ENCODE measurements around the gene SLC35F6.
"Not testable (repeated sequence)": the region's sequence is repeated elsewhere in the genome, so short reads cannot be mapped to it uniquely, and the experiment has no call there.

SLC35F6 gene

DNA sequence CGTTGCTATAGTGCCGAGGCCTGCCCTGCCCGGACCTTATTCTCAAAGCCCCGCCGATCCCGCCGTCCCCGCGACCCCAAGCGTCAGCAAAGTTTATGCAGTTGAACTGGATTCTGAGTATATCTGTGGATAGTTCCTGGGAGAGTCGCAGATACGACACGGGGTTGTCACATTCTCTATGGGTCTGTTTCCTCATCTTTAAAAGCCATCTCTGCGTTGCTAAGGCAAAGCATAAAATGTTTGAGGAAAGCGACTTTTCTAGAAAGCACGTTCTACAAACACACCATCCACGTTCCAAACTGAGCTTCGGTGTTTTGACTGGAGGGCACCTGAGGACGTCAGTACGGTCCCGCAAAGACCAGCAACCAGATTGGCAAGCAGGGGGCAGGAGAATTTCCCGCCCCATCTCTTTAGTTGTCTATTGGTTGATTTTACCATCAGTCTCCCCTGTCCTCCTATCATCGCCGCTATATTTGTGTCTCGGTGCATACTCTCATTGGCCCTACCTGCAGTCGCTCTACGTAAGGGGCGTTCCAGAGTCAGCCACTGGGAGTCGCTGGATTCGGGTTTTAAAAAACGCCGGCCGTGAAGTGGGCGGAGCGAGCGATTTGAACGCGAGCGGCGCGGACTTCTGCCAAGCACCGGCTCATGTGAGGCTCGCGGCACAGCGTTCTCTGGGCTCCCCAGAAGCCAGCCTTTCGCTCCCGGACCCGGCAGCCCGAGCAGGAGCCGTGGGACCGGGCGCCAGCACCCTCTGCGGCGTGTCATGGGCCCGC, 21.5 kb downstream of the SLC35F6 start, which contains the start of gene CENPA:
Gene CENPA (plus strand): TSS at position 626 of the 776 bp plus-strand sequence. CDS start 141 bp downstream, at position 767.
- peak; percentile 99 for DNase-seq

DNA sequence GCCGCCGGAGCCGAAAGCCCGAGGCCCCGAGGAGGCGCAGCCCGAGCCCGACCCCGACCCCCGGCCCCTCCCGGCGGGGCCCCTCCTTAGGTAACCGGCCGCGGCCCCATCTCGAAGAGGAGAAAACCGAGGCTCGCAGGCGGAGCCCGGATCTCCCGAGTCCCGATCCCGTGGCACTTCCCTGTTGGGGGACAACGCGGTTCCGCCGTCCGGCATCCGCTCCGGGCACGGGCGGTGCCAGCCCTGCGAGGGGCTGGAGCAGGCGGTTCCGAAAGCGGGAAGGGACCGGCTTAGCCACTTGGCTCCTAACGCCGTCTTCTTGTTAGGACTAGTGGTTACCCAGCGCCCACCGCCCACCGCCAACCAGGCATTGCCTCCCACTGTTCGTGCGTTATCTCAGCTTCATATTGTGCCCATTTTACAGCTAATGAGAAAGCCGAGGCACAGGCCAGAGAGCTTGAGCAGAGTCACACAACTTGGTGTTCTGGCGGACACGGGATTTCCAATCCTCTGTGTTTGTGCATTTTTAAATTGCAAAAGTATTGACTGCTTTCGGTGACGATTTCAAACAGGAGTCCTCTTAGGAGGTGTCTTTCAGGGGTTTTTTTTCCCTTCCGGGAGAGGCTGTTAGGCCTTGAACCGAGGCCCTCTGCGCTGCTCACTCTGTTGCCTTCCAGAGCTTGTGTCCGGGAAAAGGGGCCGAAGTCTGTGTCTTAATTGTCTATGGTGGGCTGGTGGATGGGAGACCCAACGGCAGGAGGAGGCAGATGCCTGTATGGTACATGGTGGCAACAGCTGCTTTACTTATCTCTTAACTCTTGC, 22.3 kb downstream of the SLC35F6 start:
- DNase-seq = no peak

DNA sequence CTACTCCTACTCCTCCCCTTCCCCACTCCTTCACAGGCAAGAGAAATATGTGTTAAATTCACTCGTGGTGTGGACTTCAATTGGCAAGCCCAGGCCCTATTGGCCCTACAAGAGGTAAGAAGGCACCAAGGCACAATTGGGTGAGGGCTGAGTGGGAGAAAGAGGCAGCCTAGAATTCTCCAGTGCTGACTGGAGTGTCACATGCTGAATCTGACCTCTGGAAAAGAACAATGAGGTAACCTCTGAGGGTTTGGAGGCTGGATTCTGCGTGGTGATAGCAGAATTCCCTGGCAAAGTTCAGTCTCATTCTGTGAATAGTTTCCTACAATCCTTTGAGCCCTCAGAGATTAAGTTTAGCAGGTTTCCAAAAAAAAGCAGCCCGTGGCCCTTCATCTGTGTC, 28.6 kb downstream of the SLC35F6 start:
- no peak for DNase-seq

DNA sequence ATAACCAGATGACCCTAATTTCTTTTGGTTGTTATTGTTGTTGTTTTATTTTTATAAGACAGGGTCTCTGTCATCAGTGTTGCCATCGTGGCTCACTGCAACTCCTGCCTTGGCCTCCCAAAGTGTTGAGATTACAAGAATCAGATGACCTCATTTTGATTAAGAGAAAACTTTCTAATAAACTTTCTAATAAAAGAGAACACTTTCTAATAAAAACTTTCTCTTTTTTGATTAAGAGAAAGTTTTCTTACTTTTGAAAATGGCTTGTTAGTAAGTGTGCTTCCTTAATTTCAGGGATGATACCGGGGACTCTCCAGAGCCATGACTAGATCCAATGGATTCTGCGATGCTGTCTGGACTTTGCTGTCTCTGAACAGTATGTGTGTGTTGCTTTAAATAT, 29.4 kb downstream of the SLC35F6 start:
- DNase-seq = no peak

DNA sequence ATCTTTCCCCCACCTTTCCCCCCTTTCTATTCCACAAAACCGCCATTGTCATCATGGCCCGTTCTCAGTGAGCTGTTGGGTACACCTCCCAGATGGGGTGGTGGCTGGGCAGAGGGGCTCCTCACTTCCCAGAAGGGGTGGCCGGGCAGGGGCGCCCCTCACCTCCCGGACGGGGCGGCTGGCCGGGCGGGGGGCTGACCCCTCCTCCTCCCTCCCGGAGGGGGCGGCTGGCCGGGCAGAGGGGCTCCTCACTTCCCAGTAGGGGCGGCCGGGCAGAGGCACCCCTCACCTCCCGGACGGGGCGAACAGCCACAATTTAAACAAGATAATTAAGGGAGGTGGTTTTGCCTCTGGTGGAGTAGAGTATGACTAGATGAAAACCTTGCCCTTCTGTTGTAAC, 31.1 kb downstream of the SLC35F6 start:
- DNase-seq = not testable (repeated sequence)

DNA sequence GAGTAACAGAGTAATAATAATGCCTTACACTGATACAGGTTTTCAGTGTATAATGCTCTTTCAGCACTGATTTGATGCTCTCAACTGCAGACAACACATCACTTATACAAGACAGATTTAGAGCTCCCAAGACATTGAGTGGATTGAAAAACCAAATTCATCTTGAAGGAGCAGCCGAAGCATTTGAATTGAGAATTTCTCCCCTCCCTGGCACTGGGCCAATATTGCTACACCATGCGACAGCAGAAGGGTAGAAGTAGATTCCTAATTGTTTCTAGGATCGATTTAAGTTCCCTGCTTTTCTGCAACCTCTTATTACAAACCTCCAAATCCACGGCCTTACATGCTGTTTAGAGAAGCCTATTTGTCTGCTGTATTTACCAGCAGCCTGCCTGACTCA, 37.2 kb downstream of the SLC35F6 start:
- DNase-seq = no peak

DNA sequence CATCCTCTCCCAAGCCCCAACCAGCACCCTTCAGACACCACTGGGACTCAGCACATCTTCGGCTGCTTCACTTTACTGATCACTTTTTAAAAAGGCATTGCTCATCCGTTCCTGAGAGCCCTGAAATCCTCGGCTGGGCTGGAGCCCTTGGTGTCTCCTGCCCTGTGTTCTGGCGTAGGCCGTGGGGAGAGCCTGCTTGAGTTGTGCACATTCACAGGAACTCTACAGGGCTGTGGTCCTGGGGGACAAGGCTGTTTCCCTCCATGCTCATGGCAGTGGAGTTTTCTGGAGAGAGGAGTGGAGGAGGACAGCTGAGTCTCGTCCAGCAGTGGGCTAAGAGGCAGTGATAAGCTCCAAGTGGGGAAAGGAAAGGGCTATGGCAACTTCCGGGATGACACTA, 37.7 kb downstream of the SLC35F6 start:
- DNase-seq = no peak

DNA sequence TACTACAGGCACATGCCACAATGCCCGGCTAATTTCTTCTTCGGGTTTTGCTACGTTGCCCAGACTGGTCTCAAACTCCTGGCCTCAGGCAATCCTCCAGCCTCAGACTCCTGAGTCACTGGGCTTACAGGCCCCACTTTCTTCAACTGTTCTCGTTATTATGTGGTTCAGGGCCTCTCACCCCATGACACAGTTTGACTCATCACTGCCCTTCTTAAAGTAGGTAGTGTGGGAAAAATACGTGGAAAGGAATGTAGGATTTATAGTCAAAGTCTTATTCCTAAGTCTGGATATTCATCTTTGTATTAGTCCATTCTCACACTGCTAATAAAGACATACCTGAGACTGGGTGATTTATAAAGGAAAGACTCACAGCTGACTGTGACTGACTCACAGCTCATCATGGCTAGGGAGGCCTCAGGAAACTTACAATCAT, 41.2 kb downstream of the SLC35F6 start:
- no peak for DNase-seq

DNA sequence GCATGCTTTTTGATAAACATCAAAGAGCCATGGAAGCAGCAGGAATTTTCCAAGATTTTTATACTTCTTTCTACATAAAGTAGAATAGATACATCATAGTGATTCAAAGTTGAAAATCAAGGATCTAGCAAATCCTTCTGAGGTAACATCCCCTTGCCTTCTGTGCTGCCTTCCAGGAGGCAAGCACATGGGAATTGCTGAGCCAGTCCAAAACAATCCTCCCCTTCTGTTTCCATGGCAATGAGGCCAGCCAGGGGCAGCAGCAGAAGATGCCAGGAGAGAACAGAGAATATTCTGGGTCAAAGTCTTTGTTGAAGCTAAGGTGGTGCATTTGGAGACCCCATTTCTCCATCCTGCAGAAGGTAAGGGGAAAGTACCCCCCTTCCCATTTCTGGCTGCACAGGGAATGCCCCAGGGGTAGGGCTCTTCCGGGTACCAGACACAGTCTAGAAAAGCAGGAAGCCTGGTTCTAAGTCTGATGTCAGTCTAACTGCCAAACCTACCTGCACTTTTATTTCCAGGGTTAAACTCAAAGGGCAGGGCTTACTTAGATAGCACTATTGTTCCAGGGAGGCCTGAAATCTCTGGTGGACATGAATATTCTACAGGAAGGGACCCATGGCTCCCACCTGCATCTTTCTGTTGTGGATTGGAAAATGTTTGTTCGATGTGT, 43.8 kb downstream of the SLC35F6 start:
- DNase-seq = no peak

DNA sequence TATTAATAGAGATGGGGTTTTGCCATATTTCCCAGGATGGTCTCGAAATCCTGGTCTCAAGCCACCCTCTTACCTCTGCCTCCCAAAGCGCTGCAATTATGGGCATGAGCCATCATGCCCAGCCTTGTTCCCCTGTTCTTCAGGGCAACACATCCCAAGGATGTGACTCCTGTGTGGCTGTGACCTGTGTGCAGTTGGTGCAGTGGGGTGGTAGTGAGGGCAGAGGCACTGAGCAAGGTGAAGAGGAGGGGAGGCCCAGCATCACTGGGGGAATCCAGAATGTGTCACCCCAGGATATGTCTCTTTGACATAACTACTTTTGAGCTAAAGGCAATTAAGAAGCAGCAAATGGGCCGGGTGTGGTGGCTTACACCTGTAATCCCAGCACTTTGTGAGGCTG, 45.1 kb downstream of the SLC35F6 start:
- no peak for DNase-seq

DNA sequence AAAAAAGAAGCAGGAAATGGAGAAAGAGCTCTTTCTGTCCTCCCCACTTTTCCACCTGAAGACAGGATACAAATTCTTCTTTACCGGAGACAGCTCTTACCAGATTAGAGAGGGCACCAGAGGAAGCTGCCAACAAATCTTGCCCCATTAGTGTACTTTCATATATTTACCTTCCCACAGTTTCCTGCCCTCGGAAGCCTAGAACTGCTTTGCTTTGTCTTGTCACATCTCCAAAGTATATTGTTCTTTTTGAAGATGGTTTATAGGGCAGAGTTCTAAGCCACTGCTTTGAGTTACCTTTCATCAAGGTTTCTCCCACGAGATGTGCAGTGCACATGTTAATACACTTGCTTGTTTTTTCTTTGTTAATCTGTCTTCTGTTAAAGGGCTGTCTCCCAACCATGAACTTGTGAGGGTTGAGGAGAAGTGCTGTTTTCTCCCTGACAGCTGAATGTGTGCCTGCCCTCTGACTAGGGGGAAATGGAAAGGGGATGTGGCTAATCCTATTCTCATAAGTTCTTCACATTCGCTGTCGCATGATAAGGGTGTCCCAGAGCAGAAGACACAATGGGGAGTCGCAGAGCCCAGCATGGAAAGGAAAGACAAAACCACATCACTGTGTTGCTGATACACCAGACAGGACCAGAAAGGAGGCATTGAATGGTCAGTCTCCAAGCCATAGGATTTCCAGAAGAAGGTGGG, 45.9 kb downstream of the SLC35F6 start:
- DNase-seq = no peak

DNA sequence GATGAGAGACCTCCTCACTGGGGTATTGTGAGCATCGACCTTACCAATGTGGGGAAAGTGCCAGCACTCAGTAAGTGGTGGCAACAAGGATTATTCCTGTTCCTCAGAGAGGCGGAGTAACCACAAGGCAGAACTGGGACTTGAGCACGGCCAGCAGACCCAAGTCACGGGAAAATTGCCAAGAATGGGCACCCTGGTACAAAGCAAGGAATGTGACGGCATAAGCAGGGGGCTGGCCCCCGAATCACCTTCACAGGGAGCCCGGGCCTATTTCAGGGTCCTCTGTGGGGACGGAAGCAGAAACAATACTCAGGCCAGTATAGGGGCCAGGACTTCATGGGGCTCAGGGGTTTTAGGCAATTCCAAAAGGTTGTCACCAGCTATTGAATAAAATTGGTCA, 47.2 kb downstream of the SLC35F6 start:
- no peak for DNase-seq

DNA sequence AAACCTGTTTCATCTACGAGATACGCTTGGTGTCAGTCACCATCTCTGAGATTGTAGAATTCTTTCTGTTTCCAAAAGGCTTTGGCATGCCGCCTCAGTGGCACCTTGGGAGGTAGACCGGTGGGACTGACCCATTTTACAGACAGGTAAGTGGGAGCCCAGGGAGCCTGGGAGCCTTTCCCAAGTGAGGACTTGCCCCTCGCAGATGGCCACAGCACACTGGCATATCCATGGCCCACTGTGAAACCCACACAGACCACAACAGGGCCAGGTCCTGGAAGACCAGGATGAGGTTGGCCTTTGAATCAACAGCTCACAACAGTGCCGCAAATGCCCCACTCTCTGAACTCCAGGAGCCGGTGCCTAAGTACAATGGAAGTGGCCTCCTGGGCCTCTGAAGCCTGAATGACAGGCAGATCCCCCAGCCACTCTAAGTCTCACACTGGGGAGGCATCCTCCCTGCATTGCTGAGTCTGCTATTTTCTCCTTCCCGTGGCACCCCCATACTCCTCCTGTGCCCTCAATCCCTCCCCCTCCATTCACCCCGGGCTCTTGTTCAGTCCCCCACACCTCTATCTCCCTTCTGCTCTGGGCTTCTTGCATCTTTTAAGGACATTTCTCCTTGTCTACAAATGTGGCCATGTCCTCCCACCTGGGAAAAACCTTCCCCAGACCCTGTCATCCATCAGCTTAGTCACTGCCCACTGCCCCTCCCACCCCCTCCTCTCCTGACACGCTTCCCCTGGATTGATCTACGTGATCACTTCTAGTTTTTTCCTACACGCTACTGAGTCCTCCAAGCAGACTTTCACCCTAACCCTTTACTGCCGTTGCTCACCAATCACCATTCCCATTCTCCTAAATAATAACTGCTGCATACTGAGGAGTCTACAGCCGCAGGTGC, 48.0 kb downstream of the SLC35F6 start:
- DNase-seq = no peak

DNA sequence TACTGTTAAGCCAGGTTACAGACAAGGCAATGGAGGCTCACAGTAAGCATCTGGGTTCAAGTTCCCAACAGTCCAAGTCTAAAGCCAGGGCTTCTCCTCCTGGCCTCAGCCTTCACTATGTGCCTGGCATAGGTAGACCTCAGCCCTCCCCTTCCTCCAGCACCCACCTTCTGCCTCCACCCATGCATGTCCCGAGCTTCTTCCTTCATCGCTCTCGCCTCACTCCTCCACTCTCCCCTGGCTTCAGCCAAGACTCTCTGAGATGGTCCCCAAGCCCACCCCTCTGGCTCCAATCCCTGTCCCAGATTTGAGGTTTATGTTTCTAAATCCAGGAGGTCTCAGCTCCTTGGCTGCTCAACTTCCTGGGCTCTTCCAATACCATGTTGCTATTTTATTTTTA, 48.6 kb downstream of the SLC35F6 start:
- DNase-seq = no peak

DNA sequence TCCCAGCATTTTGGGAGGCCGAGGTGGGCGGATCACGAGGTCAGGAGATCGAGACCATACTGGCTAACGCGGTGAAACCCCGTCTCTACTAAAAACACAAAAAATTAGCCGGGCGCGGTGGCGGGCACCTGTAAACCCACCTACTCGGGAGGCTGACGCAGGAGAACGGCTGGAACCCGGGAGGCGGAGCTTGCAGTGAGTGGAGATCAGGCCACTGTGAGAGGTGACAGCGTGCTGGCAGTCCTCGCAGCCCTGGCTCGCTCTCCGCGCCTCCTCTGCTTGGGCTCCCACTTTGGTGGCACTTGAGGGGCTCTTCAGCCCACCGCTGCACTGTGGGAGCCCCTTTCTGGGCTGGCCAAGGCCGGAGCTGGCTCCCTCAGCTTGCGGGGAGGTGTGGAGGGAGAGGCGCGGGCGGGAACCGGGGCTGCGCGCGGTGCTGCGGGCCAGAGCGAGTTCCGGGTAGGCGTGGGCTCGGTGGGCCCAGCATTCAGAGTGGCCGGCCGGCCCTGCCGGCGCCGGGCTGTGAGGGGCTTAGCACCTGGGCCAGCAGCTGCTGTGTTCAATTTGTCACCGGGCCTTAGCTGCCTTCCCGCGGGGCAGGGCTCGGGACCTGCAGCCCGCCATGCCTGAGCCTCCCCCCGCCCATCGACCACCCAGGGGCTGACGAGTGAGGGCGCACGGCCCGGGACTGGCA, 50.1 kb downstream of the SLC35F6 start:
- not testable (repeated sequence) for DNase-seq

DNA sequence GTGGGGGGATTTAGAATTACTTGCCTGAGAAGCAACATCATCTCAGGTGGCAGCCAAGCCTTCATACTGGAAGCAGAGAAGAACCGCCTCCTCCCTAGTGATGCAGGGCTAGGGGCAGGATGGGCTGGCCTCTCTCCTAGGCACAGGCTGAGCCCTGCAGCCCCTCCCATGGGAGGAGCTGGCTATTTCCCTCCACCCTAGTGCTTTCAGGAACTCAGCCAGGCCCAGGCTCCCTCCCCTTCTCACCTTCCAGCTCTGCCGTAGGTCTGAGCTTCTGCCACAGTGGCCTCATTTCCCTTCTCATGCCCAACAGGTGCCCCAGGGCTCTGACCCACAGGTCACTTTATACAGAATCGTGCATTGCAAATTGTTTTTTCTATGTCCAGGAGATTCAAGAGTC, 52.8 kb downstream of the SLC35F6 start:
- no peak for DNase-seq

DNA sequence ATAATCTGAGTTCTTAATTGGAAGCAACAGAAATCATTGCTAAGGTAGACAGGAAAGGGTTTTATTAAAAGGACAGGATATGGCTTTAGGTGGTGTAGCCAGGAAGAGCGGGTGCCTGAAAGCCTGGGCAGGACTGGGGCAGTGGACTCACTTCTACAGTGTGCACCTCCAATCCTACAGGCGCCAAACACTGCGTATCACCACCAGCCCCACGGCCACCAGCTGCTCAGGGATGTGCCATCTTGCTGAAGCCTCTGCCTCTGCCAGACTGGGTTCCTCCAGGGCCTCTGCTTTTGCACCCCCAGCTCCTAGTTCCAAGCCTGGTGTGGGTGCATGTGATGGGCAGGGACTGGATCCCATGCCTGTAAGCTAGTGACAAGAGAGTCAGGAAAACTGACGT, 54.2 kb downstream of the SLC35F6 start:
- no peak for DNase-seq

DNA sequence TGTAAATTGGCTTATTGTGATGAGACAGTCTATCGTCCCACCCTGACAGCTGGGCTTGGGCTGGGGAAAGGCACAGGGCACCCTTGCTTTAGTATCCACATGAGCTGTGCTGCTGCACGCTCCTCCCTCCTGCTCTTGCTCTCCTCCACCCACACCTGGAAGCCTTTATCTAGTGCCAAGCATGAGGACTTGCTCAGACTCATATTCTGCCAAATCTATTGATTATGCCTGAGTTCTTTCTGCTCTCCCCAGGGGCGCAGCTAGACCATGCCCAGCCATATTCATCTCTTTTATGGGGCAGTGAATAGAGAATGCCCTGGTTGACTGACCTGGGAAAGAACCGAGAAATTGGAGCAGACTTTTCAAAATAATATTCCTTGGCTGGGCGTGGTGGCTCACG, 54.9 kb downstream of the SLC35F6 start:
- DNase-seq = no peak

DNA sequence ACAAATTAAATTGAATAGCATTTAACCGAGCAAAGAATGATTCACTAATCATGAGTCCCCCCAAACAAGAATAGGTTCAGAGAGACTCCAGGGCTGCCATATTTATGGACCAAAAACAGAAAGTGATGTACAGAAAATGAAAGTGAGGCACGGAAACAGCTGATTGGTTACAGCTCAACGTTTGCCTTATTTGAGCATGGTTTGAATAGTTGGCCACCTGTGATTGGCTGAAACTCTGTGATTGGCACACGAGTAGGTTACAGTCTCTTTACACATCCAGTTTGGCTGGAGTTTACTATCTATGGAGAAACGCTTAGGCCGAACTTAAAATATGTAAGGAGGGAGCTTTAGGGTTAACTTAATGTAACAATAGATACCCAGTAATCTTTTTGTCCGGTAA, 56.8 kb downstream of the SLC35F6 start:
- DNase-seq = no peak

DNA sequence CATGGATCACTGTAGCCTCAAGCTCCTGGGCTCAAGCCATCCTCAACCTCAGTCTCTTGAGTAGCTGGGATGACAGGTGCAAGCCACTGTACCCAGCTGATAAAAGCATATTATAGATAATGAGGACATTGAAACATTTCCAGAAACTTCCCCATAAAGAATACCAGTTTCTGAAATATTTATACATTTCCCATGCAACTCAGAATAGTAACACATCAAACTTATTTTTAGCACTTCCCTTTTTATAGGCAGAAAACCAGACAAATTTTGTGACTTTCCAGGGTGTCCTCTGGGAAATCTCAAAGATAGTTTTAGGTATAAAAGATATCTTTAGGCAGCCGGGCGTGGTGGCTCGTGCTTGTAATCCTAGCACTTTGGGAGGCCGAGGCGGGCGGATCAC, 58.8 kb downstream of the SLC35F6 start:
- DNase-seq = no peak
